ENCODE results near the gene NAA38.

DNA sequence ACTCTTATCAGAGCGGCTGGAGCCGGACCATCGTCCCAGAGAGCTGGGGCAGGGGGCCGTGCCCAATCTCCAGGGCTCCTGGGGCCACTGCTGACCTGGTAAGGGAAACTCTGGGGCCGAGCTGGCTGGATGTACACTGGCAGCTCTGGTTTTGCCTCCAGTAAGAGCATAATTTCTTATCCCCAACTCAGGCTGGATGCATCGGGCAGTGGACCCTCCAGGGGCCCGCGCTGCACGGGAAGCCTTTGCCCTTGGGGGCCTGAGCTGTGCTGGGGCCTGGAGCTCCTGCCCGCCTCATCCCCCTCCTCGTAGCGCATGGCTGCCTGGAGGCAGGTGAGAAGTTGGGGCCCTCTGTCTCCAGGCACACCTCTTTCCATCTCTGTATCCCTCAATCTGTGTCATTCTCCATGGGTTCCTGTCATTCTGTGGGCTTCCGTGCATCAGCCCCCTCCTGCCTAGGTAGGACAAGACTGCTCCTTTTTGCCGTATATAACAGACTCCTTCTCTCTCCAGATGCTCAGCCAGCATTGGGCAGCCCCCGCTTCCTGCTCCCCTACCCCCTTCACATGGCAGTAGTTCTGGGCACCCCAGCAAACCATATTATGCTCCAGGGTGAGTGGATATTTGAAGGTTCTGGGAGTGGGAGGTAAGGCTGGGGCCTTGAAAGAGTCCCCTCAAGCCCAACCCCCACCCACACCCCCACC is 11.8 kb downstream of the NAA38 start:
- TF ChIP-seq, protein P1, sequence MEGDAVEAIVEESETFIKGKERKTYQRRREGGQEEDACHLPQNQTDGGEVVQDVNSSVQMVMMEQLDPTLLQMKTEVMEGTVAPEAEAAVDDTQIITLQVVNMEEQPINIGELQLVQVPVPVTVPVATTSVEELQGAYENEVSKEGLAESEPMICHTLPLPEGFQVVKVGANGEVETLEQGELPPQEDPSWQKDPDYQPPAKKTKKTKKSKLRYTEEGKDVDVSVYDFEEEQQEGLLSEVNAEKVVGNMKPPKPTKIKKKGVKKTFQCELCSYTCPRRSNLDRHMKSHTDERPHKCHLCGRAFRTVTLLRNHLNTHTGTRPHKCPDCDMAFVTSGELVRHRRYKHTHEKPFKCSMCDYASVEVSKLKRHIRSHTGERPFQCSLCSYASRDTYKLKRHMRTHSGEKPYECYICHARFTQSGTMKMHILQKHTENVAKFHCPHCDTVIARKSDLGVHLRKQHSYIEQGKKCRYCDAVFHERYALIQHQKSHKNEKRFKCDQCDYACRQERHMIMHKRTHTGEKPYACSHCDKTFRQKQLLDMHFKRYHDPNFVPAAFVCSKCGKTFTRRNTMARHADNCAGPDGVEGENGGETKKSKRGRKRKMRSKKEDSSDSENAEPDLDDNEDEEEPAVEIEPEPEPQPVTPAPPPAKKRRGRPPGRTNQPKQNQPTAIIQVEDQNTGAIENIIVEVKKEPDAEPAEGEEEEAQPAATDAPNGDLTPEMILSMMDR (IDR thresholded peaks at IDR 0.05) = no peak
- no peak for TF ChIP-seq POLR2A (IDR thresholded peaks at IDR 0.05)

All from esophagus squamous epithelium (tissue), 4 donors.